NCI-H2171 (cell line): Measurements from ENCODE around the gene KCP.
"Not testable (repeated sequence)": the region's sequence is repeated elsewhere in the genome, so short reads cannot be mapped to it uniquely, and the experiment has no call there.

Experiments used
- DNase-seq: peaks from one replicate; lab custom pipeline; 2025; lab: John Stamatoyannopoulos, UW

KCP gene

DNA sequence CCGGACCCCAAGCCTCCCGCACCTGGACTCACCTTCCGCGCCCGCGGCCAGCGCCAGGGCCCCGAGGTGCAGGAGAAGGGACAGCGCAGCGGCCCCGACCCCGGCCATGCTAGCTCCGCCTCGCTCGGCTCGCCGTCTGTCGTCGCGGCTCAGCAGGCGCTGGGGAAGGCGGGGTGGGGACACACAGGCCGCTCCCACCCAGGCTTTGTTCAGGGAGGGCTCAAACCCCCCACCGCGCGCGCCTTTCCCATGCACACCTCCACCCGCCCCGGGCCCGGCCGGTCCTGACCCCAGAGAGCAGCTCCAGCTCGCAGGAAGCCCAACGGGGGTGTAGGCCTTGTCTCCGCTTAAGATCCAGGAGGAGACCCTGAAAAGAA is at the start of gene KCP:
Gene KCP (minus strand): TSS at position 141 of the 377 bp plus-strand sequence. CDS start 33 bp downstream, at position 108.
- DNase-seq, result no peak

GRCh38 chr7:128959296-128959695 is 48.8 kb upstream of the KCP start:
- no peak for DNase-seq

- DNase-seq, result no peak
These were observed 45.5 kb upstream of the KCP start for GRCh38 chr7:128955981-128956380.

GRCh38 chr7:128954830-128955802 is 44.6 kb upstream of the KCP start:
- no peak for DNase-seq

- DNase-seq, result no peak
These were observed 43.6 kb upstream of the KCP start for GRCh38 chr7:128954150-128954549.

DNA sequence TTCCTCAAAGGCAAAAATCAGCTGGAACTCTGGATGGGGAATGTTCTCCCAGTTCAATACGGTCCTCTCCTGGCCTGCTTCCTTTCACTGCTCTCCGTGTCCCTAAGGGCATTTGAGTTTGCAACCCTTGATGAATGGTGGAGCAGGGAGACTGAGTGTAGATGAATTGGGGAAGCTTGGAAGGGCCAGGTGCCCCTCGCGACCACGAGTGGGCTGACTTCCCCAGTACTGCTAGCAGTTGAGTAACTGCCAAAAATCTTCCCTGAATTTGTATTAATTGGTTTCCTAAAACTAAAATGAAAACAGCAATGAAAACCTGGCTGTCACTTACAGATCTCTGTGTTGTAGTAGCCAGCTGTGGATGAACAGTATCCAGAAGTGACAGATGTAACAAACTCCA is 40.8 kb upstream of the KCP start:
- no peak for DNase-seq

DNA sequence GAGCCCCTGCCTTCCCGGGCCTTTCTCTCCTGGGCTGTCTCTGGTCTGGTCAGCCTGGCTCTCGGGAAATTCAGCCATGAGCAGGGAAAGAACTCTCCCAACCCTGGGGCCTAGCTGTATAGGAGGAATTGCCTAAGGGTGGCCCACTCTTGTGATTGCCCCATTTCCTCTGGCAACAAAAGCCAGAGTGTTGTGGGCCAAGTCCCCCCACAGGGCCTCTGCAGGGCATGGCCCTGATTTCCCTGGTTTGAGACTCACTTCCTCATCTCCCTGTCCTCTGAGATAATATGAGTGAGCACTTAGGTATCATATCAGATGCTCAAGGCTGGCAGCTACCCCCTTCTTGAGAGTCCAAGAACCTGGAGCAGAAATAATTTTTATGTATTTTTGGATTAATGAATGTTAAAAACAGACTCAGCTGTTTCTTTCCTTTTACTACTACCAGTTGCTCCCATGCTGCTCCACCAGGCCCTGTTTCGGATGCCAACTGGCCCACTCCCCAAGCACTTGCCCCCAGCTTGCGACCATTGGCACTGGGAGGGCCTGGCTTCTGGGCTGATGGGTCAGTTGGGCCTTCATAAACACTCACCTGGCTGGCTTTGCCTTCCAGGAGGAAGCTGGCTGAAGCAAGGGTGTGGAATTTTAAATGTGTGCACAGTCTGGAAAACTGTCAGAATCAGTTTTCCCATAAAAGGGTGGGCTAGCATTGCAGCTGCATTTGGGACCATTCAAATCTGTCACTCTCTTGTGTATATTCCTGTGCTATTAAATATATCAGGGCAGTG is 38.7 kb upstream of the KCP start:
- DNase-seq, result no peak

GRCh38 chr7:128948312-128948973 is 37.9 kb upstream of the KCP start:
- no peak for DNase-seq

GRCh38 chr7:128947854-128948253 is 37.3 kb upstream of the KCP start:
- DNase-seq, result no peak

DNA sequence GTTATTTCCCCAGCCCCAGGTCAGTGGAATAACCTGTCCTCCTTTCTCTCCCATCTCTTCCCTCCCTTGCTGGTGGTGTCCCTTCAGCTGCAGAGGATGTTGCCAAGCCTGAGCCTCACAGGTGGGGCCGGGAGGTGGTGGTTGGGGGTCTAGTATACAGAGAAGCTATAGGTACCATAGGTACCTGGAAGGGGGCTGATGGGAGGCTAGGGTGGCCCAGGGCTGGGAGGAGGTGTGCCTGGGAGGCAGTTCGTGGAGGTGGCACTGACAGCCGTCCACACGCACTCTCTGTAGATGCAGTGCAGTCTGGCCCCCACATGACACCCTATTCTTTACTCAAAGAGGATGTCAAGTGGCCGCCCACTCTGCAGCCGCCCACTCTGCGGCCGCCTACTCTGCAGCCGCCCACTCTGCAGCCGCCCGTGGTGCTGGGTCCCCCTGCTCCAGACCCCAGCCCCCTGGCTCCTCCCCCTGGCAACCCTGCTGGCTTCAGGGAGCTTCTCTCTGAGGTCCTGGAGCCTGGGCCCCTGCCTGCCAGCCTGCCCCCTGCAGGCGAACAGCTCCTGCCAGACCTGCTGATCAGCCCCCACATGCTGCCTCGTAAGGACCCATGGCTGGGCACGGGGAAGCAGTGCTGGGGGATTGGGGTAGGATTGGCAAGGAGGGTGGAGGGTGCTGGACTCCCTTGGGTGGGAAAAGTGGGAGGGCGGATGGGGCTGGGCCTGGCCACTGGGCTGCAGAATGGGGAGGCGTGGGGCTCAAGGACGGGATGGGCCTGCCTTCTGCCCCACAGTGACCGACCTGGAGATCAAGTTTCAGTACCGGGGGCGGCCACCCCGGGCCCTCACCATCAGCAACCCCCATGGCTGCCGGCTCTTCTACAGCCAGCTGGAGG is 36.7 kb upstream of the KCP start:
- DNase-seq, result no peak

DNA sequence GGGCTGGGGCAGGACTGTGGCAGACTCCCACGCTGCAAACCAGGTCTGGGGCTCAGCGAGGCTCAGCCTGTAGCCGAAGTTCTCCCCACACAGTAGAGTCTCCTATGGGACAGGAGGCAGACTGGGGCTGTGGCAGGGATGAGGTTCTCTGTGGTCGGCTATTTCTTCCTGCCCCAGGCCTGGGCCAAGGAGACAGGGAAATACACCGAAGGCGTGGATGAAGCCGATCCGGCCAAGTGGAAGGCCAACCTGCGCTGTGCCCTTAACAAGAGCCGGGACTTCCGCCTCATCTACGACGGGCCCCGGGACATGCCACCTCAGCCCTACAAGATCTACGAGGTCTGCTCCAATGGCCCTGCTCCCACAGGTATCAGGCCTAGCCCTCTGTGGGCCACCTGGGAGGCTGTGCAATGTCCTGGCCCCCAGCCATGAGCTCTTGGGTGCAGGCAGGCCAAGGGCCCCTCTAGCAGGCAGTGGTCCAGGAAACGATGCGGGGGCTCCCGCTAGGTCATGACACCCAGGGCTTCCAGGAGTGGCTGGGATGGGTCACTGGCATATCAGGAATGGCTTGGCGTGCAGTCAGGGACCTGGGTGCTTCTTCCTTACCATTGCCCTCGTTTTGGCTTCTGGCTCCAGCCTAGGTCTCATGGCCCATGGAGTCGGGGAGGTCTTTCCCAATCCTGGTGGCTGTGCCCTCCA is 35.3 kb upstream of the KCP start:
- DNase-seq, result no peak

- DNase-seq, result no peak
These were observed 34.2 kb upstream of the KCP start for GRCh38 chr7:128944487-128945236.

GRCh38 chr7:128943251-128943650 is 32.7 kb upstream of the KCP start:
- DNase-seq, result not testable (repeated sequence)

DNA sequence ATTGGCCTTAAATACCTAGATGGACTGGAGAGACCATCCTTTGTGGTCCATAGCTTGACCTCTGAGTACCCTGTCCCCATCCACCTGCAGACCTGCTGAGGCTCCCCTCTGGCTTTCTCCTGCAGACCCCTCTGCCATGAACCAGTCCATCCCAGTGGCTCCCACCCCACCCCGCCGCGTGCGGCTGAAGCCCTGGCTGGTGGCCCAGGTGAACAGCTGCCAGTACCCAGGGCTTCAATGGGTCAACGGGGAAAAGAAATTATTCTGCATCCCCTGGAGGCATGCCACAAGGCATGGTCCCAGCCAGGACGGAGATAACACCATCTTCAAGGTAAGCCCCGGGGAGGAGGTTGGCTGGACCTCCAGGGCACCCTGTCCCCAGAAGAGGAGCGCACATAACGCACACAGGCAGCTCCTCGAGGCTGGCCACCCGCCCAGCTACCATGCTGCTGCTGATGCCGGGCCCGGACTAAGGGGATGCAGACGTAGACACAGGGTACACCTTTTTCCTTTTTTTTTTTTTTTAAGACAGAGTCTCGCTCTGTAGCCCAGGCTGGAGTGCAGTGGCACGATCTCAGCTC is 31.5 kb upstream of the KCP start:
- DNase-seq, result no peak

- DNase-seq, result no peak
These were observed 30.9 kb upstream of the KCP start for GRCh38 chr7:128941323-128941890.

- DNase-seq, result no peak
These were observed 30.2 kb upstream of the KCP start for GRCh38 chr7:128940494-128941322.

DNA sequence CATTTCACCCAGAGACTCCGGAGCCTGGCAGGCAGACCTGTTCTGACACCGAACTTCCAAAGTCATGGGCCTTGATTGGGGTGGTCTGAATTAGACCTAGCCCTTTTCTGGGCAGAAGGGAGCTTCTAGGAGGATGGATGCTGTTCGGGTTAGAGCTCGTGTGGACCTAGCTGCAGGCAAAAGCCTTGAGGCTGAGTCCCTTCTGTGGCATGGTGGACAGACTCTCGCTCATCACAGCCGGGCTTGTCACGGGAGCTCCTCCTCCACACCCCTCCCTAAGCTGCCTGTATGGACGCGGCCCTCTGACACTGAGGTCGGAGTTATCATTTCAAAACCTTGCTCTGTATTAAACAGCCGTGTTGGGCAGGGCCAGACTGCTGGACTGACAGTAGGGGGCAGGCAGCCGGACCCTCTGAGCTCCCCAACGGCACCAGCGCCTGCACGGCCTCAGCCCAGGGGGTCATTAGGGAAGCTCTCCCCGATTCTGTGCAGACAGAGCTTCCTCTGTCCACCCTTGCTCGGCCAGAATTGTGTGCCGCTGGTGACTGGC is 29.4 kb upstream of the KCP start:
- DNase-seq, result no peak
